Measurements from ENCODE around the gene BPIFB3. TPM values are rescaled to one million over a fixed set of nuclear protein-coding genes. Genes with fewer than 3 reads are reported as not detected.

Gene BPIFB3
- polyA plus RNA-seq, 3 donors, result not detected

DNA sequence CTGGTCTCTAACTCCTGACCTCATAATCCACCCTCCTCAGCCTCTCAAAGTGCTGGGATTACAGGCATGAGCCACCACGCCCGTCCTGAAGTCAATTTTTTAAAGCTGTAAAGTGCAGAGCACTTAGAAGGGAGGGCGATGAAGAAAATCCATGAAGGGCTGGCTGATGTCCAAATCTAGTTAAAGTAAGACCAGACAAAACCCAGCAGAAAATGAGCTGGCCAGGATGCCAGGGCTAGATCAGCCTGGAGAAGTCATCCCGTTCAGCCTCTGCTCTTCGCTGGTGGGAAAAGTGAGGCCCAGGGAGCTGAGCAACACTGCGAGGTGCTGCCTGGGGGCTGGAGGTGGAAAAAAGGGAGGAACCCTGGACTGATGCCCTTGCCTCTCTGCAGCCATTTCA, 28.8 kb downstream of the BPIFB3 start:
- Mint-ChIP-seq H3K4me3 (no peak overlapping the region), H3K27ac (no peak overlapping the region), H3K9me3 (no peaks in the 10 kb centered on the region), H3K36me3 (no peaks in the 10 kb centered on the region), H3K4me1 (peaks cover 4% of the 10 kb centered on the region), H3K27me3 (ENCODE audit: low read depth in 3 of 3) (peaks cover 0 to 2% (median under 1%) of the 10 kb centered on the region in 3 donors)
- no peaks in the 10 kb centered on the region for H3K9me3 ChIP-seq (replicated peaks in 1 of 2; ENCODE audit: control insufficient read depth in 1 of 2, insufficient read depth in 1 of 2, low read length in 2 of 2)
- no peaks in the 10 kb centered on the region for H3K79me2 ChIP-seq (ENCODE audit: insufficient read depth, low read length)
- no peak for DNase-seq
- no peak overlapping the region for H3K9ac ChIP-seq (ENCODE audit: insufficient read depth, low read length, poor library complexity, severe bottlenecking)
- WGBS (ENCODE audit: insufficient coverage), result 94% methylated on average over 6 of the region's 6 CpGs
- intact Hi-C loops (cut with micrococcal nuclease), result no loop called here
- no peaks in the 10 kb centered on the region for H3K27me3 ChIP-seq (ENCODE audit: control insufficient read depth in 2 of 2, insufficient read depth in 2 of 2, low read length in 2 of 2)
- no peaks in the 10 kb centered on the region for H3K4me1 ChIP-seq (ENCODE audit: control insufficient read depth in 1 of 2, insufficient read depth in 2 of 2, low read length in 2 of 2)
- no peak overlapping the region for H3K4me2 ChIP-seq (replicated peaks; ENCODE audit: extremely low read depth, low read length, poor library complexity, severe bottlenecking)
- no peak overlapping the region for H3K27ac ChIP-seq (ENCODE audit: low read depth in 1 of 2, low read length in 2 of 2)
- TF ChIP-seq CTCF (IDR thresholded peaks at IDR 0.05), result no peak
- H4K20me1 ChIP-seq (ENCODE audit: insufficient read depth, low read length), result no peaks in the 10 kb centered on the region
- H3K4me3 ChIP-seq (replicated peaks in 1 of 3; ENCODE audit: low read depth in 2 of 3, low read length in 3 of 3), result no peak overlapping the region
- H2AFZ ChIP-seq (ENCODE audit: insufficient read depth, low read depth, low read length, poor library complexity, severe bottlenecking), result no peak overlapping the region
- H3K36me3 ChIP-seq (replicated peaks in 1 of 2; ENCODE audit: control insufficient read depth in 1 of 2, insufficient read depth in 2 of 2, low read length in 2 of 2), result no peaks in the 10 kb centered on the region

DNA sequence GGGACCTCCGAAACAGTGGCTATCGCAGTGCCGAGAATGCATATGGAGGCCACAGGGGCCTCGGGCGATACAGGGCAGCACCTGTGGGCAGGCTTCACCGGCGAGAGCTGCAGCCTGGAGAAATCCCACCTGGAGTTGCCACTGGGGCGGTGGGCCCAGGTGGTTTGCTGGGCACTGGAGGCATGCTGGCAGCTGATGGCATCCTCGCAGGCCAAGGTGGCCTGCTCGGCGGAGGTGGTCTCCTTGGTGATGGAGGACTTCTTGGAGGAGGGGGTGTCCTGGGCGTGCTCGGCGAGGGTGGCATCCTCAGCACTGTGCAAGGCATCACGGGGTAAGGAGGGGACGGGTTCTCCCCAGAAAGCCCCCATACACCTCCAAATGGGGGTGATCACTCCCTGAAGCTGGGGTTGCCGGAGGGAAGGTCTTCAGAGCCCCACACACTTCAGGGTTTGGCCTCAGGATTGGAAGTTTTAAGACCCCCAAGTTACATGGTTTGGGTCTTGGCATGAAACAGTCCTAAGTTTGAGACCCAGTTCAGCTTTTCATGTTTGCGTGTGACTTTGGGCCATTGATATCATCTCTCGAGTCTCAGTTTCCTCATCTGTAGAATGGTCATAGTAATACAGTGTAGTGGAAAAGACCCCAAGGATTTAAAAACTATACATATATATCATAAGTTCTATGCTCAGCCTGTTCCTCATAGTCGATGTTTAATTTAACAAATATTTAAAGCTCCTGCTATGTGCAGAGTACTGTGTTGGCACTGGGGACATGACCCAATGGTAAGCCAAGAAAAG, 30.0 kb downstream of the BPIFB3 start:
- no peak overlapping the region for H2AFZ ChIP-seq (ENCODE audit: insufficient read depth, low read depth, low read length, poor library complexity, severe bottlenecking)
- H4K20me1 ChIP-seq (ENCODE audit: insufficient read depth, low read length), result no peaks in the 10 kb centered on the region
- Mint-ChIP-seq H3K9me3 (no peaks in the 10 kb centered on the region), H3K36me3 (no peaks in the 10 kb centered on the region), H3K4me3 (no peak overlapping the region), H3K27ac (no peak overlapping the region), H3K4me1 (peaks cover 4% of the 10 kb centered on the region), H3K27me3 (ENCODE audit: low read depth in 3 of 3) (peaks cover 0 to 3% (median 2%) of the 10 kb centered on the region in 3 donors)
- H3K4me2 ChIP-seq (replicated peaks; ENCODE audit: extremely low read depth, low read length, poor library complexity, severe bottlenecking), result no peak overlapping the region
- no peaks in the 10 kb centered on the region for H3K4me1 ChIP-seq (ENCODE audit: control insufficient read depth in 1 of 2, insufficient read depth in 2 of 2, low read length in 2 of 2)
- no peak overlapping the region for H3K4me3 ChIP-seq (replicated peaks in 1 of 3; ENCODE audit: low read depth in 2 of 3, low read length in 3 of 3)
- no peak for TF ChIP-seq CTCF (IDR thresholded peaks at IDR 0.05)
- no peaks in the 10 kb centered on the region for H3K27me3 ChIP-seq (ENCODE audit: control insufficient read depth in 2 of 2, insufficient read depth in 2 of 2, low read length in 2 of 2)
- DNase-seq, result no peak
- no peak overlapping the region for H3K27ac ChIP-seq (ENCODE audit: low read depth in 1 of 2, low read length in 2 of 2)
- WGBS (ENCODE audit: insufficient coverage), result 94% methylated on average over 9 of the region's 20 CpGs
- H3K36me3 ChIP-seq (replicated peaks in 1 of 2; ENCODE audit: control insufficient read depth in 1 of 2, insufficient read depth in 2 of 2, low read length in 2 of 2), result no peaks in the 10 kb centered on the region
- H3K79me2 ChIP-seq (ENCODE audit: insufficient read depth, low read length), result no peaks in the 10 kb centered on the region
- H3K9me3 ChIP-seq (replicated peaks in 1 of 2; ENCODE audit: control insufficient read depth in 1 of 2, insufficient read depth in 1 of 2, low read length in 2 of 2), result no peaks in the 10 kb centered on the region
- intact Hi-C loops (cut with micrococcal nuclease), result no loop called here
- H3K9ac ChIP-seq (ENCODE audit: insufficient read depth, low read length, poor library complexity, severe bottlenecking), result no peak overlapping the region

Measured in CD14-positive monocyte (primary cell).